GDM1 (cell line): ENCODE data around the gene DUS2.
"Not testable (repeated sequence)": the region's sequence is repeated elsewhere in the genome, so short reads cannot be mapped to it uniquely, and the experiment has no call there.

Experiments
- DNase-seq: peaks from one replicate; lab custom pipeline; 2025; lab: John Stamatoyannopoulos, UW

The DUS2 gene

DNA sequence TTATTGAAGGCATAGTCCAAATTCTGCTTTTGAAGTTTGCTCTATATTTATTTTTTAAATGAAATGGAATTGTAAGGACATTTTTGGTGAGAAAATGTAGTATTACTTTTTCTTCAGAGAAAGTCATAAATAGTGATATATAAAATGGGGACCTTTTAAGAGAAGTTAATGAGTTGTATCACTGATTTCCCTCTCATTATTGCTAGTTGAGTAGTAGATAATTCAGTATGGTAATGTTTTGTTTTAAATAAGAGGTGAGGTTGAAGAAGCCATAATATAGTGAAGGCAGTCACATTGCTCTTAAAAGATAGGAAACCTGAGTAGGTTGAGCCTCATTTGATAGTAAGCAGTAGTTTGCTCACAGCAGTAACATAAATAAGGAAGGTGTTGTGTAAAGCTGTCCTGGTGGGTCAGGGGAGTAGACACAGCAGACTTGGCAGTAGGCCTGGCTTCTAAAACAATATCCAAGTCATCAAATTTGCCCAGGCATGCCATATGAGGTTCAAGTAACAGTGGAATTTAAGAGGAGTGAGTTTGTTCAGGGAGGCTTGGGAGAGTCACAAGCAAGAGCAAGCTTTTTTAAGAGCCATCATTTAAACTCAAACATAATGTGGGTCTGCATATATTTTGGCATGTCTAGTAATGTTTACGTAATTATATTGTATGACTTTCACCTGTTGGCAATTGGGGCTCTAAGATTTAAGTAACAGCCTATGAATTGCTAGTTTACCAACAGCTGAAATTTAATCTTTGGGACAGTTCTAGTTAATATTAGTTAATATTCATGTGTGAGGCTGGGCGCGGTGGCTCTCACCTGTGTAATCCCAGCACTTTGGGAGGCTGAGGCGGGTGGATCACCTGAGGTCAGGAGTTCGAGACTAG lies 68.5 kb downstream of the DUS2 start:
- no peak for DNase-seq

DNA sequence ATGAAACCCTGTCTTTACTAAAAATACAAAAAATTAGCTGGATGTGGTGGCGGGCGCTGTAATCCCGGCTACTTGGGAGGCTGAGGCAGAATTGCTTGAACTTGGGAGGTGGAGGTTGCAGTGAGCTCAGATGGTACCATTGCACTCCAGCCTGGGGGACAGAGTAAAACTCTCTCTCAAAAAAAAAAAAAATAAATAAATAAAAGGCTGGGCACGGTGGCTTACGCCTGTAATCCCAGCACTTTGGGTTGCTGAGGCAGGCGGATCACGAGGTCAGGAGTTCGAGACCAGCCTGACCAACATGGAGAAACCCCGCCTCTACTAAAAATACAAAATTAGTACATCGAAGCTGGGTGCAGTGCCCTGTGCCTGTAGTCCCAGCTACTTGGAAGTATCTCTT lies 69.2 kb downstream of the DUS2 start:
- not testable (repeated sequence) for DNase-seq

DNA sequence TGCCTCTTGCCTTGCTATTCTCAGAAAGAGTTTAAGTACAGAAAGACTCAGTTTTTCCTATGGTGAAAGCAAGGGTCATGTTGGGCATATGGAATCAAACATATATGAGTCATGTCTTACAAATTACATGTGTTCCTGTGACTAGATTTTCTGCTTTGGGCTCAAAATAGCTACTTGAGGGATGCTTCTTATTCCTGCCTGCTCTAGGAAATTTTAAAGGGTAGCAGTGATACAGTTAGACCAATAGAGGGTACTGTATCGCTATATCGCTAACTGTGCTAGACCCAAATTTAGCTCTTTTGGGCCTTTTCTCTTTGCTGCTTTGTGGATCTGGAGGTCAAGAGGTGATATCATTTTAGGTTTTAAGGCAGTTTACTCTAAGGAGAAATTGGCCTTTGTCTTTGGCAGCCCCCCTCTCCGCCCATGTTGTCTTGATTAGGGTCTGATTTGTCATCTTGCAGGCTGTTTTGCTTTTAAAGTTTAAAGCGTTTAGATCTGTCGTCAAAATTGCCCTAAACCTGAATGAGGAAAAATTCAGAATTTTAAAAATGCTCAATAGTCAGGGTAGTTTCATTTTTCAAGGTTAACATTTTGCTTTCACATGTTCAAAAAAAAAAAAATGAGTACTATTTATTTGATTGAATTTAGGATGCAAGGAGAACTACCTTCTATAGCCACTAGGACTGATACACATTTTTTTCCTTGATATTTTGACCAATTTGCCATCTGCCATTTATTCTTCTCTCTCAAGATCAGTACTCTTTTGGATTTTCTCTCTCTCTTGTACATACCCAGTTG lies 70.9 kb downstream of the DUS2 start:
- no peak for DNase-seq

DNA sequence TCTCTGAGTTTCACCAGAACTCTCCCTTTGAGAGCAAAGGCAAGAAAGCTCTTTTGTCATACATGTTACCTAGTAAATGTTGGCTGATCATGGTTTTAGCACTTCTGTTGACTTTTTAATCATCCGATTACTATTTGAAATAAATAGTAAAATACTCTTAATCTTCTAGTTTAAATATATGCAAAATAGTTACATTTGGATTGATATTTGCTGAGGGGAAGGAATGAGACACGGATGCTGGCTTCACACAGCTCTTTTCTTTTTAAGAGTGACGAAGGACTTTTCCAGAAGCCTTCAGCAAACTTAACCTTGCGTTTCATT lies 71.5 kb downstream of the DUS2 start:
- DNase-seq: no peak

DNA sequence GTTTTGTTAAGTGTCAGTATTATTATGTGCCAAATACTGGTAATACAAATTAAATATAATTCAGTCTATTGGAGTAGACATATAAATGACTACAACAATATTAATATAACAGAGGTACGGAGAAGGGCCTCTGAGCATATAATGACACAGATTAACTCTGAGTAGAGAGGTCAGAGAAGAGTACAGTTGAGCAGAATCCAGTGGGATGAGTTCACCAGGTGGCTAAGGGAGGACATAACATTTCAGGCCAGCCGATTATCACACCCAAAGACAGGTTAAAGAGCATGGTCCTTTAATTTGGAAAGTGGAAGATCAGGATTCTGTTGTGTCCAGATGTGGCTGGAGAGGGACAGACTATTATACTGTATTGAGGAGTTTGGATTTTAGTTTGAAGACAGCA lies 73.4 kb downstream of the DUS2 start:
- DNase-seq: no peak

- no peak for DNase-seq
Measured at GRCh38 chr16:68097088-68097487, 74.0 kb downstream of the DUS2 start.

DNA sequence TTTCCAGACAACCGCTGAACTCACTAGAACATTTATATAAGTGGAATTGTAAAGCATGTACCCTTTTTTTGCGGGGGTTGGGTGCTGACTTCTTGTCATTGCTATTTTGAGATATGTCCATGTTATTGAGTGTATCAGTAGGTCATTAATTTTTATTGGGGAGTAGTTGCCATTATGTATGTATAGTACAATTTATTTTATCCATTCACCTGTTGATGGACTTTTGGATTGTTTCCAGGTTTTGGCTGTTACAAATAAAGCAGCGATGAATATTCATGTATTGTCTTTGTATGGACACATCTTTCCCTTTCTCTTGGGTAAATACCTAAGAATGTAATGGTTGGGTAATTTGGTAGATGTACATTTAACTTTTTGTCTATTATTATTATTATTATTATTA lies 74.8 kb downstream of the DUS2 start:
- DNase-seq: no peak

GRCh38 chr16:68100488-68100887 lies 77.4 kb downstream of the DUS2 start:
- no peak for DNase-seq

DNA sequence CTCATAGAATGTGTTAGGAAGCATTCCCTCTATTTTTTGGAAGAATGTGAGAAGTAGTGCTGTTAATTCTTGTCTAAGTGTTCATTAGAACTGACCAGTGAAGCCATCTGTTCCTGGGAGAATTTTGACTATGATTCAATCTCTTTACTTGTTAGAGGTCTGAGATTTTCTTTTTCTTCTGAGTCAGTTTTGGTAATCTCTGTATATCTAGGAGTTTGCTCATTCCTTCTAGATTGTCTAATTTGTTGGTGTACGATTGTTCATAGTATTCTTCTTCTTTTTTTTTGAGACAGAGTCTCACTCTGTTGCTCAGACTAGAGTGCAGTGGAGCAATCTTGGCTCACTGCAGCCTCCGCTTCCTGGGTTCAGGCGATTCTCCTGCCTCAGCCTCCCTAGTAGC lies 82.5 kb downstream of the DUS2 start:
- no peak for DNase-seq

DNA sequence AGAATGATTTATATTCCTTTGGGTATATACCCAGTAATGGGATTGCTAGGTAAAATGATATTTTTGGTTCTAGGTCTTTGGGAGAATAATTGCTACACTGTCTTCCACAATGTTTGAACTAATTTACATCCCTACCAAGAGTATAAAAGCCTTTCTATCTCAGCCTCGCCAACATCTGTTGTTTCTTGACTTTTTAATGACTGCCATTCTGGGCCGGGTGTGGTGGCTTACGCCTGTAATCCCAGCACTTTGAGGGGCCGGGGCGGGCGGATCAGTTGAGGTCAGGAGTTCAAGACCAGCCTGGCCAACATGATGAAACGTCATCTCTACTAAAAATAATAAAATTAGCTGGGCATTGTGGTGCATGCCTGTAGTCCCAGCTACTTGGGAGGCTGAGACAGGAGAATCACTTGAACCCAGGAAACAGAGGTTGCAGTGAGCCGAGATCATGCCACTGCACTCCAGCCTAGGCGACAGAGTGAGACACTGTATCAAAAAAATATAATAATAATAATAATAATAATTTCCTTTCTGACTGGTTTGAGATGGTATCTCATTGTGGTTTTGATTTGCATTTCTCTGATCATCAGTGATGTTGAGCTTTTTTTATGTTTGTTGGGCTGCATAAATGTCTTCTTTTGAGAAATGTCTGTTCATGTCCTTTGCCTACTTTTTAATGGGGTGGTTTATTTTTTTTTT lies 84.3 kb downstream of the DUS2 start:
- DNase-seq: not testable (repeated sequence)

GRCh38 chr16:68109156-68109555 lies 86.1 kb downstream of the DUS2 start:
- DNase-seq: not testable (repeated sequence)

DNA sequence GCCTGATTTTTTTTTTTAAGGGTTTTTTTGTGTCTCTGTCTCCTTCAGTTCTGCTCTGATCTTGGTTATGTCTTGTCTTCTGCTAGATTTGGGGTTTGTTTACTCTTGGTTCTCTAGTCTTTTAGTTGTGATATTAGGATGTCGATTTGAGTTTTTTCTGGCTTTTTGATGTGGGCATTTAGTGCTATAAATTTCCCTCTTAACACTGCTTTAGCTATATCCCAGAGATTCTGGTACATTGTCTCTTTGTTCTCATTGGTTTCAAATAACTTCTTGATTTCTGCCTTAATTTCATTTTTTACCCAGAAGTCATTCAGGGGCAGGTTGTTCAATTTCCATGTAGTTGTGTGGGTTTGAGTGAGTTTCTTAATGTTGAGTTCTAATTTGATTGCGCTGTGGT lies 87.5 kb downstream of the DUS2 start:
- not testable (repeated sequence) for DNase-seq

DNA sequence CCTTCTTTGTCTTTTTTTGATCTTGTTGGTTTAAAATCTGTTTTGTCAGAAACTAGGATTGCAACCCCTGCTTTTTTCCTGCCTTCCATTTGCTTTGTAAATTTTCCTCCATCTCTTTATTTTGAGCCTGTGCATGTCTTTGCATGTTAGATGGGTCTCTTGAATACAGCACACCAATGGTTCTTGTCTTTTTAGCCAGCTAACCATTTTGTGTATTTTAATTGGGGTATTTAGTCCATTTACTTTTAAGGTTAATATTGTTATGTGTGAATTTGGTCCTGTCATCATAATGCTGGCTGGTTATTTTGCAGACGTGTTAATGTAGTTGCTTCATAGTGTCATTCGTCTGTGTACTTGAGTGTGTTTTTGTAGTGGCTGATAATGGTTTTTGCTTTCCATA lies 88.3 kb downstream of the DUS2 start:
- no peak for DNase-seq

DNA sequence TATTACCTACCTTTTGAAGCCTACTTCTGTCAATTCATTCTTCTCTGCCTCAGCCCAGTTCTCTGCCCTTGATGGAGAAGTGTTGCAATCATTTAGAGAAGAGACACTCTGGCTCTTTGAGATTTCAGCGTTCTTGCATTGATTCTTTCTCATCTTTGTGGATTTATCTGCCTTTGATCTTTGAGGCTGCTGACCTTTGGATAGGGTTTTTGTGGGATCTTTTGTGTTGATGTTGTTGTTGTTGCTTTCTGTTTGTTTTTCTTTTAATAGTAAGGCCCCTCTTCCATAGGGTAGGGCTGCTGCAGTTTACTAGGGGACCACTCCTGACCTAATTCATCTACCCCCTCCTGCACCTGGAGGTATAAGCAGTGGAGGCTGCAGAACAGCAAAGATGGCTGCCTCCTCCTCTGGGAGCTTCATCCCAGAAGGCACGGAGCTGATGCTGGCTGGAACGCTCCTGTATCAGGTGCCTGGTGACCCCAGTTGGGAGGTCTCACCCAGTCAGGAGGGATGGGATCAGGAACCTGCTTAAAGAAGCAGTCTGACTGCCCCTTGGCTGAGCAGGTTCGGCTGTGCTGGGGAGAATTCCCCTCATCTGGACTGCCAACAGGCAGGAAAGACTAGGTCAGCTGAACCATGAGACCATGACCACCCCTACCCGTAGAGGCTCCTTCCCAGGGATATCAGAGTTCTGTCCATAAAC lies 90.1 kb downstream of the DUS2 start:
- no peak for DNase-seq

DNA sequence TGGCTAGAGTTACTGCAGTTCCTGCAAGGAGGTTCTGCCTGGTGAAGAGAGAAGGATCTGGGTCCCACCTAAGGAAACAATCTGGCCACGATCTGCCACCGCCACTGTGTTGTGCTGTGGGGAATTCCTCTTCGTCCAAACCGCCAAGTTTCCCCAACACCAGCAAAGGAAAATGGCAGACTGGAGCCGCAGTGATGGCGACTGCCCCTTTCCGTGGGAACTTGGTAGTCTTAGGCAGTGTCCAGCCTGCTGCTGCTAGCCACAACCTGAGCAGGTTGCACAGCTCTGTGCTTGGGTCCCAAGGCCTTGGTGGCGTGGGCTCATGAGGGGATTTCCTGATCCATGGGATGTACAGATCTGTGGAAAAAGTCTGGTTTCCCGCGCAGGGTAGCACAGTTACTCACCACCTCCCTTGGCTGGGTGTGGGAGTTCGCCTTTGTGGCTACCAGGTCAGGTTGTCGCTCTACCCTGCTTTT lies 90.7 kb downstream of the DUS2 start:
- no peak for DNase-seq

DNA sequence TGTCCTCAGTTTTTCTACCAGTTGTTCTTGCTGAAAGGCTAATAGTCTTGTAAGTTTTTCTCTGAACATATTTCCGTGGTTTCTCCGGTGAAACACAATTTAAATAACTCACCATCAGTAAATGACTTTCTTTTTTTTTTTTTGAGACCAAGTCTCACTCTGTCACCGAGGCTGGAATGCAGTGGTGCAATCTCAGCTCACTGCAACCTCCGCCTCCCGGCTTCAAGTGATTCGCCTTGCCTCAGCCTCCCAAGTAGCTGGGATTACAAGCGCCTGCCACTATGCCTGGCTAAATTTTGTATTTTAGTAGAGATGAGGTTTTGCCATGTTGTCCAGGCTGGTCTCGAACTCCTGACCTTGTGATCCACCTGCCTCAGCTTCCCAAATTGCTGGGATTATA lies 91.9 kb downstream of the DUS2 start:
- not testable (repeated sequence) for DNase-seq

GRCh38 chr16:68115851-68116250 lies 92.8 kb downstream of the DUS2 start:
- no peak for DNase-seq

GRCh38 chr16:68116256-68116867 lies 93.3 kb downstream of the DUS2 start:
- no peak for DNase-seq

DNA sequence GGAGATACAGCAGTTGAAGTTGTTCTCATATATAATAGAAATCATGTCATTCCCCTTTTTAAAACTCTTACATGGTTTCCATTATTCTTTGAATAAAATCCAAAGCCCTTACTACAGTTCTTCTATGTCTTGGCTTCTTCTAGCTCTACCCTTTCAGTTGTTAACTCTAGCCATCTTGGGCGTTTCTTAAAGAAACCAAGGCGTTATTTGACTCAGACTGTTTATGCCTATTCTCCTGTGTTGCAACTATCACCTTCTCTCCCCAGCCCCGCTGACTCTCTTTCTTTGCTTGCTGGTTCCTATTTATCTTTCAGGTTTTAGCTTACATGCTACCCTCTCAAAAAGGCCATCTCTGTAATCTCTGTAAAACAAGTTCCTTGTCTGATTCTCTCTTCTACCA lies 94.8 kb downstream of the DUS2 start:
- DNase-seq: no peak

DNA sequence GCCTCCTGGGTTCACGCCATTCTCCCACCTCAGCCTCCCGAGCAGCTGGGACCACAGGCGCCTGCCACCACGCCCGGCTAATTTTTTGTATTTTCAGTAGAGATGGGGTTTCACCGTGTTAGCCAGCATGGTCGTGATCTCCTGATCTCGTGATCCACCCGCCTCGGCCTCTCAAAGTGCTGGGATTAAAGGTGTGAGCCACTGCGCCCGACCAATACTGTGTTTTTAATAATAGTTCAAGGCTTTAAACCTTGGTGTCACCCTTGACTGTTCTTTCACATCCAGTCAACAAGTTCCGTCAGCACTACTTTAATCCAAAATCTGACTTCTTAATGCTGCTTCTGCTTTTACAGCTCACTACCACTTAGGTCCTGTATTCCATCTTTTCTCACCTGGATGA lies 95.9 kb downstream of the DUS2 start:
- not testable (repeated sequence) for DNase-seq

DNA sequence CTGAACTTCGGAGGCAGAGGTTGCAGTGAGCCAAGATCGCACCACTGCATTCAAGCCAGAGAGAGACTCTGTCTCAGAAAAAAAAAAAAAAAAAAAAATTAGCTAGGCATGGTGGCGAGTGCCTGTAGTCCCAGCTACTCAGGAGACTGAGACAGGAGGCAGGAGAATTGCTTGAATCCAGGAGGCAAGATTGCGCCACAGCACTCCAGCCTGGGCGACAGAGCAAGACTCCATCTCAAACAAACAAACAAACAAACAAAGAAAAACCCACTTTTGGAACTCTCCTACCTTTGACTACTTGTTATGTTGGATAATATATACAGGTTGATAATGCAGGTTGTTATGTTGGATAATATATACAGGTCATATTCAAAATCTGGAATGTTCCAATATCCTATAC lies 97.4 kb downstream of the DUS2 start:
- not testable (repeated sequence) for DNase-seq

DNA sequence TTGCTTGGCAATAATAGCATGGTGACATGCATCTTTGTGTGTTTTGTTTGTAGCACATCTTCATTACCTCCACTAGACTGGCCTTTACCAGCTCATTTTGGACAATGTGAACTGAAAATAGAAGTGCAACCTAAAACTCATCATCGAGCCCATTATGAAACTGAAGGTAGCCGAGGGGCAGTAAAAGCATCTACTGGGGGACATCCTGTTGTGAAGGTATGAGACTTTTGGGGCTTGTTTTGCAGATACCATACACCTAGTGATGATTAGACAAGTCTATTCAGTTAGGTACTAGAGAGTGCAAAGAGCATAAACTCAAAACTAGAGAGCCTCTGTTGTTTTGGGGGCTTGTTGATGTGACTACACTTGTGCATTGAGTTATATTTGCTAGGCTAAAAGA lies 103.3 kb downstream of the DUS2 start:
- no peak for DNase-seq
